ENCODE measurements around the gene RAPGEF3.

DNA sequence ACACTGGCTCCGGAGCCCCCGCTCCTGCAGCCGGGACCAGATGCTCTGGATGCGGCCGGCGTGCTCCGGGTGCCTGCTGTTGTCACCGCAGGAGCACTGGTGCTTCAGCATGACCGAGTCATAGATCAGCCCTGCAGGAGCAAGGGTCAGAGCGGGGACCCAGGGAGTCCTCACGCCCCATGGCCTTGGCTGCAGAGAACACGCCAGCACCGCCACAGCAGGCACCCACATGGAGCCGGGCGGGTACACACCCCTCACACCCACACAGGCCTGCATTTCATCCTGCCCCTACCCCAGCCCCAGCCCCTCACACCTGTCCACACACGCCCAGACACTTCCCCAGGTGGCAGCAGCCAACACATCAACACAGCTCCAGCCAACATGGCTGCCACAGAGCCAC is 33.2 kb upstream of the RAPGEF3 start:
- TF ChIP-seq, protein P1, sequence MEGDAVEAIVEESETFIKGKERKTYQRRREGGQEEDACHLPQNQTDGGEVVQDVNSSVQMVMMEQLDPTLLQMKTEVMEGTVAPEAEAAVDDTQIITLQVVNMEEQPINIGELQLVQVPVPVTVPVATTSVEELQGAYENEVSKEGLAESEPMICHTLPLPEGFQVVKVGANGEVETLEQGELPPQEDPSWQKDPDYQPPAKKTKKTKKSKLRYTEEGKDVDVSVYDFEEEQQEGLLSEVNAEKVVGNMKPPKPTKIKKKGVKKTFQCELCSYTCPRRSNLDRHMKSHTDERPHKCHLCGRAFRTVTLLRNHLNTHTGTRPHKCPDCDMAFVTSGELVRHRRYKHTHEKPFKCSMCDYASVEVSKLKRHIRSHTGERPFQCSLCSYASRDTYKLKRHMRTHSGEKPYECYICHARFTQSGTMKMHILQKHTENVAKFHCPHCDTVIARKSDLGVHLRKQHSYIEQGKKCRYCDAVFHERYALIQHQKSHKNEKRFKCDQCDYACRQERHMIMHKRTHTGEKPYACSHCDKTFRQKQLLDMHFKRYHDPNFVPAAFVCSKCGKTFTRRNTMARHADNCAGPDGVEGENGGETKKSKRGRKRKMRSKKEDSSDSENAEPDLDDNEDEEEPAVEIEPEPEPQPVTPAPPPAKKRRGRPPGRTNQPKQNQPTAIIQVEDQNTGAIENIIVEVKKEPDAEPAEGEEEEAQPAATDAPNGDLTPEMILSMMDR (IDR thresholded peaks at IDR 0.05) = no peak
- TF ChIP-seq EP300 (IDR thresholded peaks at IDR 0.05) = no peak
- TF ChIP-seq POLR2A (IDR thresholded peaks at IDR 0.05) = no peak
